IMR-90 (cell line): ENCODE results near the gene DOK6.

Experiments
- CTCF ChIP-seq: conservative IDR thresholded peaks from 2 replicates; pipeline ENCODE4 v1.5.1; 2012; ENCODE audit warnings: mild to moderate bottlenecking, low read depth, low read length, improper control_type of control experiment
- MAFK ChIP-seq: IDR thresholded peaks from 2 replicates; pipeline ENCODE4 v1.6.1; 2012; ENCODE audit warnings: low read depth, low read length, improper control_type of control experiment
- MAZ ChIP-seq: IDR thresholded peaks from 2 replicates; pipeline ENCODE4 v1.6.1; 2012; ENCODE audit warnings: low read depth, mild to moderate bottlenecking, low read length, improper control_type of control experiment, moderate library complexity, borderline replicate concordance
- POLR2A ChIP-seq: IDR thresholded peaks from 2 replicates; pipeline ENCODE4 v1.6.1; 2012; ENCODE audit warnings: mild to moderate bottlenecking, low read depth, low read length
- RAD21 ChIP-seq: IDR thresholded peaks from 2 replicates; pipeline ENCODE4 v1.6.1; 2012; ENCODE audit warnings: low read length, improper control_type of control experiment
- SMC3 ChIP-seq: fragments of 150-350 bp; IDR thresholded peaks from 2 replicates; pipeline ENCODE4 v1.6.1; 2016; ENCODE audit warnings: low read depth, mild to moderate bottlenecking, antibody characterized with exemption, low read length, moderate library complexity

GRCh38 chr18:69580107-69580506, 179.4 kb downstream of the DOK6 start:
- TF ChIP-seq SMC3, result no peak
- no peak for TF ChIP-seq MAZ
- TF ChIP-seq CTCF, result no peak
- no peak for TF ChIP-seq RAD21
- no peak for TF ChIP-seq MAFK
- TF ChIP-seq POLR2A, result no peak
